Stomach smooth muscle (tissue), 2 donors: Measurements from ENCODE around the gene PPM1G.

ENCODE experiments used
- H3K27ac ChIP-seq: one replicate; pipeline ENCODE4 v1.7.0; 2013; ENCODE audit warnings: mild to moderate bottlenecking, low read length, inconsistent platforms
- H3K27me3 ChIP-seq, 2 donors: one replicate each; pipeline ENCODE4 v1.7.0; 2013; ENCODE audit warnings: low read length in 2 of 2; ENCODE audit not compliant: insufficient read depth in 2 of 2, control insufficient read depth in 1 of 2
- H3K36me3 ChIP-seq, 2 donors: one replicate each; pipeline ENCODE4 v1.7.0; 2013; ENCODE audit warnings: low read length in 2 of 2; ENCODE audit not compliant: control insufficient read depth in 2 of 2, insufficient read depth in 2 of 2
- H3K4me1 ChIP-seq: one replicate; pipeline ENCODE4 v1.7.0; 2013; ENCODE audit warnings: low read length; ENCODE audit not compliant: control insufficient read depth, insufficient read depth
- H3K4me3 ChIP-seq, 2 donors: one replicate each; pipeline ENCODE4 v1.7.0; 2013; ENCODE audit warnings: low read length in 2 of 2
- H3K9ac ChIP-seq, 2 donors: one replicate each; pipeline ENCODE4 v1.7.0; 2013; ENCODE audit warnings: low read length in 2 of 2, mild to moderate bottlenecking in 1 of 2
- H3K9me3 ChIP-seq, 2 donors: one replicate each; pipeline ENCODE4 v1.7.0; 2013; ENCODE audit warnings: low read length in 2 of 2; ENCODE audit not compliant: control insufficient read depth in 2 of 2
- donor health status: healthy.
- donor health status: Pancreatic carcinoma.

PPM1G gene

GRCh38 chr2:27409321-27410073 lies at the start of gene PPM1G:
Gene PPM1G (minus strand): TSS chr2:27409591. CDS start chr2:27409422, 169 bp downstream.
- Histone ChIP-seq H3K9me3 (no peaks in the 10 kb centered on the region), H3K27me3 (no peaks in the 10 kb centered on the region), H3K27ac (peak within 1 kb of the TSS; percentile 86), H3K9ac (peak within 1 kb of the TSS; percentile 93 to 96), H3K36me3 (no peaks in the 10 kb centered on the region), H3K4me3 (peak within 1 kb of the TSS; percentile 93 to 94), H3K4me1 (peaks cover 12% of the 10 kb centered on the region)

GRCh38 chr2:27453968-27454367 lies 44.6 kb upstream of the PPM1G start:
- Histone ChIP-seq H3K9ac (no peak overlapping the region), H3K4me3 (no peak overlapping the region), H3K27me3 (no peaks in the 10 kb centered on the region), H3K4me1 (no peaks in the 10 kb centered on the region), H3K9me3 (no peaks in the 10 kb centered on the region), H3K27ac (no peak overlapping the region), H3K36me3 (peaks cover 55 to 66% of the 10 kb centered on the region in 2 donors)

- Histone ChIP-seq H3K4me1 (no peaks in the 10 kb centered on the region), H3K27ac (no peak overlapping the region), H3K27me3 (no peaks in the 10 kb centered on the region), H3K9me3 (no peaks in the 10 kb centered on the region), H3K36me3 (peaks cover 48 to 59% of the 10 kb centered on the region in 2 donors), H3K4me3 (no peak overlapping the region), H3K9ac (no peak overlapping the region)
Measured at GRCh38 chr2:27451095-27451494, 41.7 kb upstream of the PPM1G start.

GRCh38 chr2:27448381-27448780 lies 39.0 kb upstream of the PPM1G start:
- no peaks in the 10 kb centered on the region for H3K4me1 ChIP-seq
- H3K27me3 ChIP-seq = no peaks in the 10 kb centered on the region
- H3K27ac ChIP-seq = no peak overlapping the region
- no peak overlapping the region for H3K4me3 ChIP-seq
- no peaks in the 10 kb centered on the region for H3K9me3 ChIP-seq
- no peak overlapping the region for H3K9ac ChIP-seq
- peaks cover 37 to 46% of the 10 kb centered on the region in 2 donors for H3K36me3 ChIP-seq

- Histone ChIP-seq H3K36me3 (peaks cover 30 to 42% of the 10 kb centered on the region in 2 donors), H3K27ac (no peak overlapping the region), H3K9ac (no peak overlapping the region), H3K4me1 (peaks cover 6% of the 10 kb centered on the region), H3K27me3 (no peaks in the 10 kb centered on the region), H3K4me3 (no peak overlapping the region), H3K9me3 (no peaks in the 10 kb centered on the region)
Measured at GRCh38 chr2:27446057-27446456, 36.7 kb upstream of the PPM1G start.

GRCh38 chr2:27445615-27446014 lies 36.2 kb upstream of the PPM1G start:
- Histone ChIP-seq H3K9ac (no peak overlapping the region), H3K27ac (no peak overlapping the region), H3K36me3 (peaks cover 34 to 46% of the 10 kb centered on the region in 2 donors)

GRCh38 chr2:27445155-27445554 lies 35.8 kb upstream of the PPM1G start:
- peaks cover 6% of the 10 kb centered on the region for H3K4me1 ChIP-seq
- no peak overlapping the region for H3K9ac ChIP-seq
- no peak overlapping the region for H3K27ac ChIP-seq
- H3K9me3 ChIP-seq = no peaks in the 10 kb centered on the region
- H3K4me3 ChIP-seq = no peak overlapping the region
- peaks cover 39 to 50% of the 10 kb centered on the region in 2 donors for H3K36me3 ChIP-seq
- no peaks in the 10 kb centered on the region for H3K27me3 ChIP-seq

More at GRCh38 chr2:27445615-27446014, 36.2 kb upstream of the PPM1G start:
- H3K4me3 ChIP-seq = no peak overlapping the region
- no peaks in the 10 kb centered on the region for H3K9me3 ChIP-seq
- no peaks in the 10 kb centered on the region for H3K27me3 ChIP-seq
- peaks cover 6% of the 10 kb centered on the region for H3K4me1 ChIP-seq

- Histone ChIP-seq H3K27me3 (no peaks in the 10 kb centered on the region), H3K9ac (peak overlapping the region in 1 of 2 donors; percentile 42), H3K4me1 (peaks cover 6% of the 10 kb centered on the region), H3K9me3 (no peaks in the 10 kb centered on the region), H3K4me3 (no peak overlapping the region), H3K27ac (peak overlapping the region; percentile 41), H3K36me3 (peaks cover 37 to 49% of the 10 kb centered on the region in 2 donors)
Measured at GRCh38 chr2:27442920-27443282, 33.5 kb upstream of the PPM1G start.

GRCh38 chr2:27441958-27442919 lies 32.8 kb upstream of the PPM1G start, which contains the start of gene KRTCAP3:
Gene KRTCAP3 (plus strand): TSS chr2:27442381. CDS start chr2:27442413, 32 bp downstream.
- H3K36me3 ChIP-seq = peaks cover 34 to 45% of the 10 kb centered on the region in 2 donors
- peaks cover 6% of the 10 kb centered on the region for H3K4me1 ChIP-seq
- H3K9me3 ChIP-seq = no peaks in the 10 kb centered on the region
- peak within 1 kb of the TSS; percentile 41 for H3K27ac ChIP-seq
- H3K9ac ChIP-seq = peak within 1 kb of the TSS in 1 of 2 donors; percentile 42
- H3K4me3 ChIP-seq = peak within 1 kb of the TSS in 1 of 2 donors; percentile 15
- H3K27me3 ChIP-seq = no peaks in the 10 kb centered on the region

GRCh38 chr2:27441226-27441926 lies 32.0 kb upstream of the PPM1G start:
- peaks cover 40 to 52% of the 10 kb centered on the region in 2 donors for H3K36me3 ChIP-seq
- no peaks in the 10 kb centered on the region for H3K9me3 ChIP-seq
- peaks cover 6% of the 10 kb centered on the region for H3K4me1 ChIP-seq
- H3K4me3 ChIP-seq = no peak overlapping the region
- H3K27me3 ChIP-seq = no peaks in the 10 kb centered on the region
- H3K9ac ChIP-seq = no peak overlapping the region
- no peak overlapping the region for H3K27ac ChIP-seq
